HUES48 (cell line): ENCODE data around the gene ZSCAN21.
A peak's percentile ranks its signal among the peaks of the same experiment; 100 is the strongest.
"Not testable (repeated sequence)": the region's sequence is repeated elsewhere in the genome, so short reads cannot be mapped to it uniquely, and the experiment has no call there.

Experiments
- H3K27ac ChIP-seq: one replicate; pipeline ENCODE4 v1.7.0; 2013; ENCODE audit warnings: low read depth, low read length, inconsistent platforms
- H3K27me3 ChIP-seq: 2 replicates; pipeline ENCODE4 v1.6.1; 2013; ENCODE audit warnings: mild to moderate bottlenecking, low read length; ENCODE audit not compliant: control insufficient read depth, insufficient read depth
- H3K36me3 ChIP-seq: 2 replicates; pipeline ENCODE4 v1.6.1; 2013; ENCODE audit warnings: low read length; ENCODE audit not compliant: control insufficient read depth, insufficient read depth
- H3K4me1 ChIP-seq: 2 replicates; pipeline ENCODE4 v1.6.1; 2013; ENCODE audit warnings: mild to moderate bottlenecking, low read length; ENCODE audit not compliant: control insufficient read depth, insufficient read depth
- H3K4me3 ChIP-seq: 2 replicates; pipeline ENCODE4 v1.5.1; 2013; ENCODE audit warnings: mild to moderate bottlenecking, low read depth, low read length
- H3K9ac ChIP-seq: 2 replicates; pipeline ENCODE4 v1.6.1; 2013; ENCODE audit warnings: mild to moderate bottlenecking, low read depth, low read length, moderate library complexity
- H3K9me3 ChIP-seq: 2 replicates; pipeline ENCODE4 v1.6.1; 2013; ENCODE audit warnings: low read length; ENCODE audit not compliant: control insufficient read depth, insufficient read depth

ZSCAN21 gene

DNA sequence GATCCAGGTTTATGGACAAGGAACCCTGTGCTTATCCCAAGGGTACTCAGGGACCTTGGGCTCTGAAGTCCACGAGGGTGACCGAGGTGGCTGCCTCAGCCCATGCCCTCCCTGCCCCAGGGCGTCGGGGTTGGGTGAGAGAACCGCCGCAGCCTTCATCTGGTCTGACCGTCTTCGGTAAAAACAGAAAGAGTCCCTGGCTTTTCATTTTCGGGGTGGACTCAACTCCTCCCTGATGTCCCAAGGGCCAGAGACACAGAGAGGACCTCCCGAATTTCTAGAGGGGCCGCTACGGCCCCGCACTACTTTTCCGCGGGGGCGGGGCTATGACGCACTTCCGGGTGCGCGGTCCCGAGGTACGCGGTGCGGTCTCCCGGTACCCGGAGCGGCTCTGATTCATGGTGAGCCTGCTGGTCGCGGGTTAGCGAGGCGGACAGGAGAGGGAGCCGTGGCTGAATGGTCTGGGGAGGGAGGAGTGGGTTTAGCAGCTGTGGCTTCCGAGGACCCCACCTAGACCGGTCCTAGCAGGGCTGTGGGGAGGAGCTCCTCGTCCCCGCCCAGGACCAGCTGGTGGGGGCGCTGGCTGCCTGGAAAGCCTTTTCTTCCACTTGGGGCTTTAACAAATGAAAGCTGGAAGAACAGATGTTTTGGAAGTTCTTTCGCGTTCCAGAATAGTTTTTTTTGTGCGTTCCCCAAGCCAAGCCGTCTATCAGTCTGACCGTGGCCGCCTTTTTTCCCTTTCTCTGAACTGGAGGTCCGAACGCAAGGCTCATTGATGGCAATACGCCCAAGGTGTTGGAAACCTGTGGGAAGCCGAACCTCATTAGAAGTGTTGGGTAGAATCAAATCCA, at the start of gene ZSCAN21:
TSS of gene ZSCAN21 (plus strand) at position 334 of the 851 bp plus-strand sequence. CDS start 7,233 bp downstream, outside the sequence.
- peak within 1 kb of the TSS; percentile 82 for H3K4me3 ChIP-seq
- H3K36me3 ChIP-seq: peaks cover 18% of the 10 kb centered on the region
- peak within 1 kb of the TSS; percentile 91 for H3K27ac ChIP-seq
- H3K4me1 ChIP-seq: no peaks in the 10 kb centered on the region
- no peaks in the 10 kb centered on the region for H3K27me3 ChIP-seq
- peak within 1 kb of the TSS; percentile 67 for H3K9ac ChIP-seq
- H3K9me3 ChIP-seq: no peaks in the 10 kb centered on the region

DNA sequence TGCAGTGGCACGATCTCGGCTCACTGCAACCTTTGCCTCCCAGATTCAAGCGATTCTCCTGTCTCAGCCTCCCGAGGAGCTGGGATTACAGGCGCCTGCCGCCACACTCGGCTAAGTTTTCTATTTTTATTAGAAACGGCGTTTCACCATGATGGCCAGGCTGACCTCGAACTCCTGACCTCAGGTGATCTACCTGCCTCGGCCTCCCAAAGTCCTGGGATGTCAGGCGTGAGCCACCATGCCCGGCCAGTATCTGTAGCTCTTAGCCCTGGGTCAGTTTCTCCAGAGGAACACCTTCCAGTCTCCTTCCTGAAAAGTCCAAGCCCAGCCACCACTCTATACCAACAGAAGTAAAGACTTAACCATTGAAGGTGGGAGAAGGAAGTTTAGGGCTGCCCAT, 49.3 kb upstream of the ZSCAN21 start:
- Histone ChIP-seq H3K36me3 (no peaks in the 10 kb centered on the region), H3K4me1 (no peaks in the 10 kb centered on the region; the same call in 1 of the 2 replicates), H3K9me3 (no peaks in the 10 kb centered on the region), H3K27me3 (no peaks in the 10 kb centered on the region), H3K4me3 (no peak overlapping the region), H3K9ac (no peak overlapping the region), H3K27ac (no peak overlapping the region)

DNA sequence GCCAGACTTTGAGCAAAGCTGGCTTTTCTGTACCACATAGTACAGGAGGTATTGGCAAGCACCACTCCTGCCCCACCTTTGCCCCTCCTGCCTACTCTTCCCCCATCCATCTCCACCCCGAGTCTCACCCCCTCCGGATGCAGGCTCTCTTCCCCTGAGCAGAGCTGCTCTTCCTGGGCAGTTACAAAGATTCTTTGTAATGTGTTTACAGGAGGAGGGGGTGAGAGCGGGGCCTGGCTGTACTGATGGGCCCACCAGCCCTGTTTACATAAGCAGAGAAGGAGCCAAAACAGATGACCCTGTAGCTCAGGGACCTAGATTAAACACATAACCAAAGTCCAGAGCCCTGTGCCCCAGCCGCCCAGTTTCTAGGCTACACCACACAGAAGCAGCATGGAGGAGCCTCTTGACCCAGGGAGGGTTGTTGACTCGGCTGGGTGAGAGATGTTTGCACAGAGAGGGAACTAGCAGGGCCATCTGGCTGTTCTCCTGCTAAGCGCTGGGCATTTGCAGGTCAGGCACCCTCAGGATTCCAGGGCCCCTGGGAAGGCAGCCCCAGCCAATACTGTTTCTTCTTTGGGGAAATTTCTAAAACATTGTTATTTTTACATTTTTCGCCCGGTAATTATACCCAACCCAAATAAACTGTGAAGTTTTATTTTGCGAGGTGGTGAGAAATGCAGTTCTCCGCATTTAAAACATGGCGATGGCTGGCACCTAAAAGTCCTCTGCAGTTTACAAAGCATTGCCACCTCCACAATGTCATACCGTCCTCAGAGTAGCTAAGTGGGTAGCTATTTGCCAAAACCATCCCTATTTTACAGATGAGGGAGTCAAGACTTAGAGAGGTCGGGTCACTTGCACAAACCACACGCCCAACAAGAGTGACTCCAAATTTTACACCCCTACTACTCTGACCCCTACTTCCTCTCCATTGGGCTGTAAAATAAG, 45.6 kb upstream of the ZSCAN21 start:
- Histone ChIP-seq H3K4me3 (no peak overlapping the region), H3K27ac (no peak overlapping the region), H3K27me3 (no peaks in the 10 kb centered on the region), H3K9ac (no peak overlapping the region), H3K4me1 (no peaks in the 10 kb centered on the region; the same call in 1 of the 2 replicates), H3K36me3 (no peaks in the 10 kb centered on the region), H3K9me3 (no peaks in the 10 kb centered on the region)

DNA sequence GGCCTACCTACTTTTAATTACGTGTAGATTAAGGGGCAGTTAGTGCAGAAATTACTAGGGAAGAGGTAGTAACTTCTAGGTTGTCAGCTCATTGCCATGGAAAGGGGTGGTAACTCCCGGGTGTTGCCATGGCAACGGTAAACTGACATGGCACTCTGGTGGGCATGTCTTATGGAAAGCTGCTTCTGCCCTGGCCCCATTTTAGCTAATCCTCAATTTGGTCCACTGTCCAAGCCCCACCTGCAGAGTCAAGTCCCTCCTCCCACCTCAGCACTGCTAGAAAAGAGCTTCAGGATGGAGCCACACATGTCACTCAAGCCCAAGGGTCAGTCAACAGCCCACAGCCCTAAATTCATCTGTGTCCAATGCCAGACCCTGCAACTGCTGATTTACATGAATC, 41.7 kb upstream of the ZSCAN21 start:
- H3K36me3 ChIP-seq: no peaks in the 10 kb centered on the region
- H3K27ac ChIP-seq: no peak overlapping the region
- no peak overlapping the region for H3K4me3 ChIP-seq
- no peaks in the 10 kb centered on the region for H3K27me3 ChIP-seq
- H3K9ac ChIP-seq: no peak overlapping the region
- H3K4me1 ChIP-seq: no peaks in the 10 kb centered on the region; the same call in 1 of the 2 replicates
- no peaks in the 10 kb centered on the region for H3K9me3 ChIP-seq

DNA sequence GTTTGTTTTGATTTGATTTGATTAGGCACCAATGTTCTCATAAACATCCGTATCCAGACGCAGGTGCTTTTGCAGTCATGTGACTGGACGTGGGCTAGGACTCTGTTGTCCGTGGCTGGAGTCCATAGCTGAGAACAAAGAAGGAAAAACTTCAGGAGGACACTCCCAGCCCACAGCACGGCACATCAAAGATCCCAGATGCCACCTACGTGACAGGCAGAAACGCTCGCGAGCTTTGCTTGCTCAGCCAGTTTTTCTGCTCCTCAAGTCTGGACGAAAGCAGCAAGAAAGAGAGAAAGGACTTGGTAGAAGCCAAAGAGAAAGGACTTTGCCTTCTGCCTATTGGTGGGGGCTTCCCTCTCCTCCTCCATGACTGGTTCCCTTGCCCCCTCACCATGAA, 41.0 kb upstream of the ZSCAN21 start:
- Histone ChIP-seq H3K4me1 (no peaks in the 10 kb centered on the region; the same call in 1 of the 2 replicates), H3K36me3 (no peaks in the 10 kb centered on the region), H3K9me3 (no peaks in the 10 kb centered on the region), H3K4me3 (no peak overlapping the region), H3K9ac (no peak overlapping the region), H3K27ac (no peak overlapping the region), H3K27me3 (no peaks in the 10 kb centered on the region)

DNA sequence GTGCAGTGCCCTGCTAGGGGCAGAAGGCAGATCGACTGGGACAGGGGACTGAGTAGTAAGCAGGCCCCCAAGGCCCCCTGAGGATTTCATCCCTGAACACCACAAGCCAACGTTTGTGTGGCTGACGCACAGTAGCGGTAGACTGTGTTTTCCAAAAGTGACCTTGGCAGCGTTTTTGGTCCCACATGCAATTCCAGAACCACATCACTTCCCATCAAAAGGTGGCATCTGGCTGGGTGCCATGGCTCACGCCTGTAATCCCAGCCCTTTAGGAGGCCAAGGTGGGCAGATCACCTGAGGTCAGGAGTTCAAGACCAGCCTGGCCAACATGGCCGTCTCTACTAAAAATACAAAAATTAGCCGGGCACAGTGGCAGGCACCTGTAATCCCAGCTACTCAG, 39.6 kb upstream of the ZSCAN21 start:
- H3K4me3 ChIP-seq, H3K4me1 ChIP-seq, H3K27me3 ChIP-seq, H3K36me3 ChIP-seq, H3K9ac ChIP-seq, H3K27ac ChIP-seq, H3K9me3 ChIP-seq: not testable (repeated sequence)

DNA sequence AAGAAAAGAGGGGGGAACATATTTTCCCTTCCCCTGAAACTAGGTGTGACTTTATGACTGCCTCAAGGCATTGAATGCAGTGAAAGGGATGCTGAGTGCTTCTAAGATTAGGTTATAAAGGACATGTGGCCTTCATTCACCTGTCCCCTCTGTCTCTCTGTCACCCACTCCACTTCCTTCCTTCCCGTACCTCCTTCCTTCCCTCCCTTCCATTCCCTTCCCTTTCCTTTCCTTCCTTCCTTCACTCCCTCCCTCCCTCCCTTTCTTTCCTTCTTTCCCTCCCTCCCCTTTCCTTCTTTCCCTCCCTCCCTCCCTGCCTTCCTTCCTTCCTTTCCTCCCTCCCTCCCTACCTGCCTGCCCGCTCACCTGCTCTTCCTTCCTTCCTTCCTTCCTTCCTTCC, 38.7 kb upstream of the ZSCAN21 start:
- Histone ChIP-seq H3K4me1 (no peaks in the 10 kb centered on the region), H3K9me3 (no peaks in the 10 kb centered on the region)

DNA sequence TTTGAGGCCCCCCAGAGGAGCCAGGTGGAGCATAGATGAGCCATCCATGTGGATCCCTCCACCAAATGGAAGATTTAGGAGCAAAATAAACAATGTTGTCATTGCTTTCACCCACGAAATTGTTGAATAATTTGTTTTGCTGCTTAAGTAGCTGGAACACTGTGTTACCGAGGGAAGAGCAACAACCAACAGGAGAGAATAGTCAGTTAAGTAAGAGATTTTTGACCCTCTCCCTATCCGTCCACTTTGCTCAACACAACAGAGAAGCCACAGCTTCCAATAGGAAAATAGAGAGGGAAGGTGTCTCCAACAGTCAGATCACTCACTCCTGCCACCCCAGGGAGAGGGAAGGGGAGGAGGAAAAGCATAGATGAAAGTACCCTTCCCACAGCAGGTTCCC, 38.1 kb upstream of the ZSCAN21 start:
- H3K27ac ChIP-seq: no peak overlapping the region
- H3K4me3 ChIP-seq: no peak overlapping the region
- H3K27me3 ChIP-seq: no peaks in the 10 kb centered on the region
- H3K9ac ChIP-seq: no peak overlapping the region
- no peaks in the 10 kb centered on the region for H3K36me3 ChIP-seq
- 0 out of 2 replicates have a peak, but pooled peaks cover 1% of the 10 kb centered on the region for H3K4me1 ChIP-seq
- H3K9me3 ChIP-seq: no peaks in the 10 kb centered on the region

More for the DNA sequence above, 38.7 kb upstream of the ZSCAN21 start:
- H3K27ac ChIP-seq: no peak overlapping the region
- no peak overlapping the region for H3K4me3 ChIP-seq
- no peak overlapping the region for H3K9ac ChIP-seq
- no peaks in the 10 kb centered on the region for H3K36me3 ChIP-seq
- no peaks in the 10 kb centered on the region for H3K27me3 ChIP-seq

DNA sequence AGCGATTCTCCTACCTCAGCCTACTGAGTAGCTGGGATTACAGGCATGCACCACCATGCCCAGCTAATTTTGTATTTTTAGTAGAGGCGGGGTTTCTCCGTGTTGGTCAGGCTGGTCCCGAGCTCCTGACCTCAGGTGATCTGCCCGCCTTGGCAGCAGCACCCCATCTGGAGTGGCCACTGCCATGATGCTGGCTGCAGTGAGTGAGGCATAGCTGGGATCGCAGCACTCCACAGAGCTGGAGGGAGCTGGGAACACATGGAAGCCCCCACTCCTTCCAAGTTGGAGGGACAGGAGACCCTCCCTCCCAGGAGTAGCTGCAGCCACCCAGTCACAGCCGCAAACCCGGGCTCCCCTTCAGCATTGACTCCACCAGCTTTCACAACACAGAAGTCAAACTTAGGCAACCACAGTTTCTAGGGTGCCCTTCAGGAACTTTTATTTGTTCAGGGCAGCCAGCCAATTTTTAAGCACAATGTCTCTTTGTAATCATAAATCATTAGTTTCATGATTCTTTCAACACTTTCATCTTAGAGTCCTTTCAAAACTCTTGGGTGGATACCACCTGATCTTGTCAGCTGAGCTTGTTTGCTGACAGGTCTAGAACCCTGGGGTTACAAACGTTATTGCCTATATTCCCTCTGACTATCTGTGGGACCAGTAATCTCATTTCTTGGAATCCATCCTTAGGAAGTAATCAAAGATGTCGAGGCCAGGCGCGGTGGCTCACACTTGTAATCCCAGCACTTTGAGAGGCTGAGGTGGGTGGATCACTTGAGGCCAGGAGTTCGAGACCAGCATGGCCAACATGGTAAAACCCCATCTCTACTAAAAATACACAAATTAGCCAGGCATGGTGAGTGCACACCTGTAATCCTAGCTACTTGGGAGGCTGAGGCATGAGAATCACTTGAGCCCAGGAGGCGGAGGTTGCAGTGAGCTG, 36.9 kb upstream of the ZSCAN21 start:
- H3K4me1 ChIP-seq, H3K27ac ChIP-seq, H3K9me3 ChIP-seq, H3K36me3 ChIP-seq, H3K4me3 ChIP-seq, H3K27me3 ChIP-seq, H3K9ac ChIP-seq: not testable (repeated sequence)

DNA sequence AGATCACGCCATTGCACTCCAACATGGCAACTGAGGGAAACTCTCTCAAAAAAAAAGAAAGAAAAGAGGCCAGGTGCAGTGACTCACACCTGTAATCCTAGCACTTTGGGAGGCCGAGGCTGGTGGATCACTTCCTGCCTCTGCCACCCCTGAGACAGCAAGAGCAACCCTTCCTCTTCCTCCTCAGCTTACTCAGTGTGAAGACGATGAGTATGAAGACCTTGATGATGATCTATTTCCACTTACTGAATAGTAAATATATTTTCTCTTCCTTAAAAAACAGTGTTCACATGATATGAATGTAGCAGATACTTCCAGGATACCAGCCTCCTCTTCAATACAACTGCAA, 36.3 kb upstream of the ZSCAN21 start:
- Histone ChIP-seq H3K4me1 (0 out of 2 replicates have a peak, but pooled peaks cover 2% of the 10 kb centered on the region), H3K27ac (no peak overlapping the region), H3K9ac (no peak overlapping the region), H3K4me3 (no peak overlapping the region), H3K9me3 (no peaks in the 10 kb centered on the region), H3K27me3 (no peaks in the 10 kb centered on the region), H3K36me3 (peaks cover 4% of the 10 kb centered on the region; the same call in 1 of the 2 replicates)
